ENCODE measurements around the gene ZWILCH. TPM values are rescaled to one million over a fixed set of nuclear protein-coding genes. Genes with fewer than 3 reads are reported as not detected.

ZWILCH gene
- total and polyA plus RNA-seq, 2 experiments from 2014 or later = 51.0 to 64.1 TPM

DNA sequence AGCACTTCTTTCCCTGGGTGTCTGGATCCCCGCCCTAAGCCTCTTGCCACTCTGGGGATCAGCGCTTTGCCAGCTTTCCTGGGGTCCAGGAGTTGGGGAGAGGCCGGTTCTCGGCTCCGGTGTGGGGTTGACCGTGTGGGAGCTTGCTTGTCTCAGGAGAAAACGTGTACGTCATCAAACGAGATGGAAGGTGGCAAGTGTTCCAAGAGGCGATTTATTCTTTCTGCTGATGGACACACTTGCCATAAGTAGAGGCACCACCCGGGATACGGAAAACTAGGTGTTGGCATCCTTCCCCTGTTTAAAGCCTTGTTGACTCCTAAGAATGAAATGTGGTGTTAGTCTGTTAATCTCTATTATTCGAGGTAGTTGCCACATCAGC, 295 bp downstream of the ZWILCH start:
- H3K4me1 ChIP-seq (ENCODE audit: insufficient read depth) = peaks cover 26% of the 10 kb centered on the region
- Mint-ChIP-seq H3K4me3 (peak overlapping the region; percentile 98), H3K27ac (peak overlapping the region; percentile 99), H3K4me1 (peaks cover 19% of the 10 kb centered on the region; the same call in 2 of the 3 replicates), H3K9me3 (no peaks in the 10 kb centered on the region), H3K27me3 (ENCODE audit: insufficient read depth, low read depth, poor library complexity) (peaks cover 2% of the 10 kb centered on the region), H3K36me3 (ENCODE audit: low read depth) (peaks cover 53% of the 10 kb centered on the region)
- ATAC-seq (peak; percentile 62), DNase-seq (ENCODE audit: low spot score) (no peak)
- peak overlapping the region; percentile 11; the same call in 1 of the 2 replicates for H2AFZ ChIP-seq
- H3K27me3 ChIP-seq (ENCODE audit: insufficient read depth) = no peaks in the 10 kb centered on the region
- peaks cover 49% of the 10 kb centered on the region for H3K36me3 ChIP-seq (ENCODE audit: insufficient read depth)
- TF ChIP-seq, protein P1, sequence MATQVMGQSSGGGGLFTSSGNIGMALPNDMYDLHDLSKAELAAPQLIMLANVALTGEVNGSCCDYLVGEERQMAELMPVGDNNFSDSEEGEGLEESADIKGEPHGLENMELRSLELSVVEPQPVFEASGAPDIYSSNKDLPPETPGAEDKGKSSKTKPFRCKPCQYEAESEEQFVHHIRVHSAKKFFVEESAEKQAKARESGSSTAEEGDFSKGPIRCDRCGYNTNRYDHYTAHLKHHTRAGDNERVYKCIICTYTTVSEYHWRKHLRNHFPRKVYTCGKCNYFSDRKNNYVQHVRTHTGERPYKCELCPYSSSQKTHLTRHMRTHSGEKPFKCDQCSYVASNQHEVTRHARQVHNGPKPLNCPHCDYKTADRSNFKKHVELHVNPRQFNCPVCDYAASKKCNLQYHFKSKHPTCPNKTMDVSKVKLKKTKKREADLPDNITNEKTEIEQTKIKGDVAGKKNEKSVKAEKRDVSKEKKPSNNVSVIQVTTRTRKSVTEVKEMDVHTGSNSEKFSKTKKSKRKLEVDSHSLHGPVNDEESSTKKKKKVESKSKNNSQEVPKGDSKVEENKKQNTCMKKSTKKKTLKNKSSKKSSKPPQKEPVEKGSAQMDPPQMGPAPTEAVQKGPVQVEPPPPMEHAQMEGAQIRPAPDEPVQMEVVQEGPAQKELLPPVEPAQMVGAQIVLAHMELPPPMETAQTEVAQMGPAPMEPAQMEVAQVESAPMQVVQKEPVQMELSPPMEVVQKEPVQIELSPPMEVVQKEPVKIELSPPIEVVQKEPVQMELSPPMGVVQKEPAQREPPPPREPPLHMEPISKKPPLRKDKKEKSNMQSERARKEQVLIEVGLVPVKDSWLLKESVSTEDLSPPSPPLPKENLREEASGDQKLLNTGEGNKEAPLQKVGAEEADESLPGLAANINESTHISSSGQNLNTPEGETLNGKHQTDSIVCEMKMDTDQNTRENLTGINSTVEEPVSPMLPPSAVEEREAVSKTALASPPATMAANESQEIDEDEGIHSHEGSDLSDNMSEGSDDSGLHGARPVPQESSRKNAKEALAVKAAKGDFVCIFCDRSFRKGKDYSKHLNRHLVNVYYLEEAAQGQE (IDR thresholded peaks at IDR 0.05; ENCODE audit: unreplicated experiment) = no peak
- no peak for TF ChIP-seq ZNF114 (CRISPR knock-in tag; IDR thresholded peaks at IDR 0.05)
- TF ChIP-seq, protein P2, sequence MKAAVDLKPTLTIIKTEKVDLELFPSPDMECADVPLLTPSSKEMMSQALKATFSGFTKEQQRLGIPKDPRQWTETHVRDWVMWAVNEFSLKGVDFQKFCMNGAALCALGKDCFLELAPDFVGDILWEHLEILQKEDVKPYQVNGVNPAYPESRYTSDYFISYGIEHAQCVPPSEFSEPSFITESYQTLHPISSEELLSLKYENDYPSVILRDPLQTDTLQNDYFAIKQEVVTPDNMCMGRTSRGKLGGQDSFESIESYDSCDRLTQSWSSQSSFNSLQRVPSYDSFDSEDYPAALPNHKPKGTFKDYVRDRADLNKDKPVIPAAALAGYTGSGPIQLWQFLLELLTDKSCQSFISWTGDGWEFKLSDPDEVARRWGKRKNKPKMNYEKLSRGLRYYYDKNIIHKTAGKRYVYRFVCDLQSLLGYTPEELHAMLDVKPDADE (IDR thresholded peaks at IDR 0.05) = no peak
- H3K9me2 ChIP-seq (ENCODE audit: insufficient read depth) = no peaks in the 10 kb centered on the region
- H4K20me1 ChIP-seq (replicated peaks; ENCODE audit: insufficient read depth) = peaks cover 18% of the 10 kb centered on the region
- peaks cover 80% of the 10 kb centered on the region for H3K79me2 ChIP-seq (replicated peaks; ENCODE audit: insufficient read depth)
- peak overlapping the region; percentile 100 for H3K4me3 ChIP-seq
- peak overlapping the region; percentile 81 for H3K27ac ChIP-seq (ENCODE audit: low read depth)
- peak overlapping the region; percentile 100 for H3K4me2 ChIP-seq
- peaks cover 39% of the 10 kb centered on the region for H3F3A ChIP-seq (replicated peaks; ENCODE audit: low read depth)

DNA sequence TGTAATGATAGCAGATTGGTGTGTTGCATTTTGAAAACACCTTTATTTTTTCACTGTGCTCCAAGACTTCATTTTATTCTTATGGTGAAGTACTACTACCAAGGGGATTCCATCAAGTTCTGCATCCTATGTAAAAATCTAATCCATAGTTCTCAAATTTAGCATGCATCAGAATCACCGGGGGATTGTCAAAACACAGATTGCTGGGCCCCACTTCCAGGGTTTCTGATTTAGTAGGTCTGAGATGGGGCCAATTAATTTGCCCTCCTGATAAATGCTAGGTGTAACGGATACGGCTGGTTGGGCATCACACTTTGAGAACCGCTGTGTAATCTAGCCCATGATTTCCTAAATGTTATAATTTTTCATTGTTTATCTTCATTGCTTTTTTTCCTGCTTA, 692 bp downstream of the ZWILCH start:
- peak overlapping the region; percentile 99 for H3K27ac Mint-ChIP-seq
- H3K4me2 ChIP-seq = peak overlapping the region; percentile 100
- H3K4me1 ChIP-seq (ENCODE audit: insufficient read depth) = peaks cover 26% of the 10 kb centered on the region
- H3K36me3 ChIP-seq (ENCODE audit: insufficient read depth) = peaks cover 45% of the 10 kb centered on the region
- no peaks in the 10 kb centered on the region for H3K9me3 Mint-ChIP-seq
- ATAC-seq (no peak), DNase-seq (ENCODE audit: low spot score) (no peak)
- H3F3A ChIP-seq (replicated peaks; ENCODE audit: low read depth) = peaks cover 35% of the 10 kb centered on the region
- peaks cover 19% of the 10 kb centered on the region; the same call in 2 of the 3 replicates for H3K4me1 Mint-ChIP-seq
- H3K36me3 Mint-ChIP-seq (ENCODE audit: low read depth) = peaks cover 52% of the 10 kb centered on the region
- H2AFZ ChIP-seq = no peak overlapping the region
- H3K27ac ChIP-seq (ENCODE audit: low read depth) = peak overlapping the region; percentile 81
- no peak for TF ChIP-seq POLR2AphosphoS5 (IDR thresholded peaks at IDR 0.05; ENCODE audit: low read depth)
- no peak for TF ChIP-seq JUNB (IDR thresholded peaks at IDR 0.05; ENCODE audit: unreplicated experiment)
- no peaks in the 10 kb centered on the region for H3K27me3 ChIP-seq (ENCODE audit: insufficient read depth)
- H3K27me3 Mint-ChIP-seq (ENCODE audit: insufficient read depth, low read depth, poor library complexity) = peaks cover 2% of the 10 kb centered on the region
- H3K4me3 ChIP-seq = peak overlapping the region; percentile 100
- H3K4me3 Mint-ChIP-seq = peak overlapping the region; percentile 98
- H3K9me2 ChIP-seq (ENCODE audit: insufficient read depth) = no peaks in the 10 kb centered on the region
- H4K20me1 ChIP-seq (replicated peaks; ENCODE audit: insufficient read depth) = peaks cover 18% of the 10 kb centered on the region
- H3K79me2 ChIP-seq (replicated peaks; ENCODE audit: insufficient read depth) = peaks cover 80% of the 10 kb centered on the region

Data from GM23338 (cell line).